GM12878 (cell line): Measurements from ENCODE around the gene CMBL.

ENCODE experiments used
- CEBPB ChIP-seq, 2 experiments: fragments of 150-350 bp in 1 of 2; IDR thresholded peaks; 2 replicates each; pipeline ENCODE4 v1.6.1; 2012 to 2014; ENCODE audit warnings: low read depth in 2 of 2, low read length in 2 of 2, borderline replicate concordance in 1 of 2, inconsistent platforms in 1 of 2
- CTCF ChIP-seq, 3 experiments: IDR thresholded peaks in 2 of 3; conservative IDR thresholded peaks in 1 of 3; 2 replicates each; pipeline ENCODE4 v1.5.1; 2011; ENCODE audit warnings: low read depth in 3 of 3, low read length in 3 of 3, mild to moderate bottlenecking in 3 of 3, control low read depth in 2 of 3, moderate library complexity in 2 of 3, inconsistent platforms in 1 of 3, mixed read lengths in 1 of 3; ENCODE audit not compliant: control insufficient read depth in 2 of 3, insufficient read depth in 1 of 3; ENCODE audit errors: extremely low read depth in 1 of 3
- ESRRA ChIP-seq: IDR thresholded peaks from 2 replicates; pipeline ENCODE4 v1.6.1; 2012; ENCODE audit warnings: mild to moderate bottlenecking, low read length, improper control_type of control experiment
- MAX ChIP-seq: IDR thresholded peaks from 2 replicates; pipeline ENCODE4 v1.6.1; 2012; ENCODE audit warnings: low read depth, low read length, improper control_type of control experiment
- POLR2A ChIP-seq: IDR thresholded peaks from 2 replicates; pipeline ENCODE4 v1.6.1; 2011; ENCODE audit warnings: low read depth, mild to moderate bottlenecking, low read length
- REST ChIP-seq: IDR thresholded peaks from 2 replicates; pipeline ENCODE4 v1.6.1; 2012; ENCODE audit warnings: mild to moderate bottlenecking, low read depth, low read length
- SIN3A ChIP-seq: IDR thresholded peaks from 2 replicates; pipeline ENCODE4 v1.6.1; 2012; ENCODE audit warnings: low read depth, low read length, improper control_type of control experiment
- SPI1 ChIP-seq: IDR thresholded peaks from 2 replicates; pipeline ENCODE4 v1.6.1; 2011; ENCODE audit warnings: low read depth, mild to moderate bottlenecking, low read length, moderate library complexity, borderline replicate concordance; ENCODE audit not compliant: insufficient read depth
- USF2 ChIP-seq: IDR thresholded peaks from 2 replicates; pipeline ENCODE4 v1.6.1; 2011; ENCODE audit warnings: low read depth, low read length, improper control_type of control experiment, borderline replicate concordance

GRCh38 chr5:10293907-10294662, 13.6 kb downstream of the CMBL start:
- no peak for TF ChIP-seq MAX
- TF ChIP-seq CTCF (IDR thresholded peaks at IDR 0.05 in 2 of 3, conservative IDR thresholded peaks at IDR 0.05 in 1 of 3; ENCODE audit: control insufficient read depth in 2 of 3, extremely low read depth in 1 of 3, insufficient read depth in 1 of 3, low read depth in 3 of 3, low read length in 3 of 3): no peak
- no peak for TF ChIP-seq REST
- TF ChIP-seq SPI1: no peak
- TF ChIP-seq POLR2A: no peak
- no peak for TF ChIP-seq SIN3A
- TF ChIP-seq CEBPB (IDR thresholded peaks at IDR 0.05; ENCODE audit: borderline replicate concordance in 1 of 2, low read depth in 2 of 2, low read length in 2 of 2): no peak
- TF ChIP-seq USF2: no peak
- TF ChIP-seq ESRRA: no peak
